GM20431 (cell line): ENCODE measurements around the gene MYLK2.

ENCODE experiments used
- in situ Hi-C: fragments of 300-500 bp; cut with MseI, MboI; formaldehyde crosslinking; loops from one replicate; pipeline ENCODE4 v1.15.0; 2020; ENCODE audit warnings: low sequenced_read_pairs; ENCODE audit not compliant: unreplicated experiment

Gene MYLK2

GRCh38 chr20:31833130-31833930, 14.2 kb downstream of the MYLK2 start:
- in situ Hi-C loops = no loop called here

GRCh38 chr20:31833931-31834521, 14.9 kb downstream of the MYLK2 start:
- in situ Hi-C loops = no loop called here

GRCh38 chr20:31835554-31835953, 16.4 kb downstream of the MYLK2 start:
- in situ Hi-C loops = no loop called here

- in situ Hi-C loops = no loop called here
These were observed 17.1 kb downstream of the MYLK2 start for GRCh38 chr20:31835977-31836852.

GRCh38 chr20:31836853-31837608, 17.9 kb downstream of the MYLK2 start:
- in situ Hi-C loops = no loop called here

- in situ Hi-C loops = no loop called here
These were observed 18.8 kb downstream of the MYLK2 start for GRCh38 chr20:31837896-31838397.

GRCh38 chr20:31838646-31839292, 19.6 kb downstream of the MYLK2 start:
- in situ Hi-C loops = no loop called here

- in situ Hi-C loops = no loop called here
These were observed 20.8 kb downstream of the MYLK2 start for GRCh38 chr20:31839782-31840487.

GRCh38 chr20:31840906-31841816, 22.0 kb downstream of the MYLK2 start:
- in situ Hi-C loops = no loop called here

- in situ Hi-C loops = no loop called here
These were observed 22.8 kb downstream of the MYLK2 start for GRCh38 chr20:31841928-31842327.

- in situ Hi-C loops = no loop called here
These were observed 23.5 kb downstream of the MYLK2 start for GRCh38 chr20:31842471-31843157.

- in situ Hi-C loops = no loop called here
These were observed 24.1 kb downstream of the MYLK2 start for GRCh38 chr20:31843288-31843687.

GRCh38 chr20:31843881-31844280, 24.7 kb downstream of the MYLK2 start:
- in situ Hi-C loops = no loop called here

- in situ Hi-C loops = no loop called here
These were observed 25.7 kb downstream of the MYLK2 start for GRCh38 chr20:31844737-31845299.

GRCh38 chr20:31845300-31845863, 26.2 kb downstream of the MYLK2 start, which contains the start of gene FOXS1:
FOXS1 (minus strand) TSS chr20:31845604; CDS start chr20:31845542, 62 bp downstream.
- in situ Hi-C loops = no loop called here

- in situ Hi-C loops = no loop called here
These were observed 27.6 kb downstream of the MYLK2 start for GRCh38 chr20:31846793-31847138.
